ENCODE measurements around the gene MBD3. TPM values are rescaled to one million over a fixed set of nuclear protein-coding genes. Genes with fewer than 3 reads are reported as not detected.
A peak's percentile ranks its signal among the peaks of the same experiment; 100 is the strongest.

MBD3 gene
- total RNA-seq, 4 donors from 2014 or later: 71.1 to 100 (median 78.3) TPM

- no peak for ATAC-seq (ENCODE audit: low FRiP score)
- TF ChIP-seq, protein P1, sequence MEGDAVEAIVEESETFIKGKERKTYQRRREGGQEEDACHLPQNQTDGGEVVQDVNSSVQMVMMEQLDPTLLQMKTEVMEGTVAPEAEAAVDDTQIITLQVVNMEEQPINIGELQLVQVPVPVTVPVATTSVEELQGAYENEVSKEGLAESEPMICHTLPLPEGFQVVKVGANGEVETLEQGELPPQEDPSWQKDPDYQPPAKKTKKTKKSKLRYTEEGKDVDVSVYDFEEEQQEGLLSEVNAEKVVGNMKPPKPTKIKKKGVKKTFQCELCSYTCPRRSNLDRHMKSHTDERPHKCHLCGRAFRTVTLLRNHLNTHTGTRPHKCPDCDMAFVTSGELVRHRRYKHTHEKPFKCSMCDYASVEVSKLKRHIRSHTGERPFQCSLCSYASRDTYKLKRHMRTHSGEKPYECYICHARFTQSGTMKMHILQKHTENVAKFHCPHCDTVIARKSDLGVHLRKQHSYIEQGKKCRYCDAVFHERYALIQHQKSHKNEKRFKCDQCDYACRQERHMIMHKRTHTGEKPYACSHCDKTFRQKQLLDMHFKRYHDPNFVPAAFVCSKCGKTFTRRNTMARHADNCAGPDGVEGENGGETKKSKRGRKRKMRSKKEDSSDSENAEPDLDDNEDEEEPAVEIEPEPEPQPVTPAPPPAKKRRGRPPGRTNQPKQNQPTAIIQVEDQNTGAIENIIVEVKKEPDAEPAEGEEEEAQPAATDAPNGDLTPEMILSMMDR (IDR thresholded peaks at IDR 0.05): no peak
- DNase-seq (ENCODE audit: low spot score): no peak
Measured at GRCh38 chr19:1572795-1573194, 19.9 kb downstream of the MBD3 start.

DNA sequence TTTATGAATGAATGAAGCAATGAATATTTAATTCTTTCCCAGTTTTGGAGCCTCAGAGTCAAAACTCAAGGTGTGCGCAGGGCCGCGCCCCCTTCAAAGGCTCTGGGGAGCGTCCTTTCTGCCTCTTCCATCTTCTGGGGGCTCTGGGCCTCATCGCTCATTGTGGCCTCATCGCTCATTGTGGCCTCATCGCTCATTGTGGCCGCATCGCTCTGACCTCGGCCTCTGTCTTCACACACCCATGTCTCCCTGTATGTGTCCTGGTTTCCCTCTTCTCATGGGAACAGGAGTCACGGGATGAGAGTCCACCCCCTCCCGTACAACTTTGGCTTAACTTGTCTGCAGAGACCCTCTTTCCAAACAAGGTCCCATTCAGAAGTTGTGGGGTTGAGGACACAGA, 21.3 kb downstream of the MBD3 start:
- TF ChIP-seq, protein P1 (IDR thresholded peaks at IDR 0.05): no peak
- ATAC-seq (ENCODE audit: low FRiP score) (no peak), DNase-seq (ENCODE audit: low spot score) (no peak)

DNA sequence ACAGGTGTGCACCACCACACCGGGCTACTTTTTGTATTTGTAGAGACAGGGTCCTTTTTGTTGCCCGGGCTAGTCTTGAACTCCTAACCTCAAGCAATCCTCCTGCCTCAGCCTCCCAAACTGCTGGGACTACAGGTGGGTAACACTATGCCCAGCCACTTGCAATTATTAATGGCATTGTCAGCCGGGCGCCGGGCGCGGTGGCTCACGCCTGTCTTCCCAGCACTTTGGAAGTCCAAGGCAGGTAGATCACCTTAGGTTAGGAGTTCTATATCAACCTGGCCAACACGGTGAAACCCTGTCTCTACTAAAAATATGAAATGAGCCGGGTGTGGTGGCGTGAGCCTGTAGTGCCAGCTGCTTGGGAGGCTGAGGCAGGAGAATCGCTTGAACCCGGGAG, 21.8 kb downstream of the MBD3 start:
- TF ChIP-seq, protein P1 (IDR thresholded peaks at IDR 0.05): no peak
- DNase-seq (ENCODE audit: low spot score): no peak
- ATAC-seq (ENCODE audit: low FRiP score): no peak

- DNase-seq (ENCODE audit: low spot score) (no peak), ATAC-seq (ENCODE audit: low FRiP score) (no peak)
- TF ChIP-seq, protein P1 (IDR thresholded peaks at IDR 0.05): no peak
Measured at GRCh38 chr19:1569997-1570396, 22.7 kb downstream of the MBD3 start.

DNA sequence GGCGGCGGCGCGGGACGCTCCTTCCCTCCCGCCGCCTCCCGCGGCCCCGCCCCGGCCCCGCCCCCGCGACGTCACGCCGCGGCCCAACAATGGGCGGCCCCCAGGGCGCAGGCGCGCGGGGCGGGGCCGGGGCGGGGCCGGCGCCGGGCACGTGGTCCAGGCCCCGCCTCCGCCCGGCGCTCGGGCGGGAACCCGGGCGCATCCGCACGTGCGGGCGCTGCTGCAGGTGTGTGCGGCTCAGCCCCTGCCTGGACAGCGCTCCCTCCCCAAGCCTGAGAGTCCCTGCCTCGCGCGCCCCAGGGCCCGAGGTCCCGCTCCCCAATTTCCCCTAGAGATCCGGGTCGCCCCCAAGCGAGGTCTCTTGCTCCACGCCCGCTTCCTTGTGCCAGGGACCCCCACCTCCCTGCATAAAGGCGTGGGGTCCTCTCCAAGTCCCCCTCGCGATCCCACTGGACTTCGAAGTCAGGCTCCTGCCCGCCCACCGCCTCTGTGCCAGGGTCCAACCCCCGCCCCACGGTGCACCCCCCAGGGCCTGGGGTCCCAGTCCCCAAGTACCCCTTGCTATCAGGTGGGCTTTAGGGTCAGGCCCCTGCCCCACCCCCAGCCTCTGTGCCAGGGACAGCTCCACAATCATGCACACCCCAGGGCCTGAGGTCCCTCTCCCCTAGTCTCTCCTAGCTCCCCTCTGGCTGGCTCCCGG, 24.2 kb downstream of the MBD3 start, which contains the start of gene MEX3D:
Gene MEX3D (minus strand): TSS at position 6 of the 700 bp plus-strand sequence. CDS start 267 bp downstream, outside the sequence.
- DNase-seq (ENCODE audit: low spot score): peak; percentile 43
- peak; percentile 75 for ATAC-seq (ENCODE audit: low FRiP score)
- TF ChIP-seq, protein P1 (IDR thresholded peaks at IDR 0.05): no peak

DNA sequence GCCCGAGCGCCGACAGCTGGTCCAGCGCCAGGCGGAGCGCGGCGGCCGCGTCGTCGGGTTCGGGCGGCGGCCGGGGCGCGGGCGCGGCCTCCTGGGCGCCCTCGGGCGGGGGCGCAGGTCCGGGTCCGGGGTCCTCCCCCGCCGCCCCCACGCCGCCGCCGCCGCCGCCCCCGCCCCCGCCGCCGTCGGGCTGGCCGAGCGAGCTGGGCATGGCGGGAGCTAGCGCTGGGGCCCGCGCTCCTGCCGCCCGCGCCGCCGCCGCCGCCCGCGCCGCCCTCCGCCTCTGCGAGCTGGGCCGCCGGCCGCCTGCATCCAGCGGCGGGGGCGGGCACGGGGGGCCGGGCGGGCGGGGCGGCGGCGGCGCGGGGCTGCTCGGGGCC, 24.8 kb downstream of the MBD3 start:
- ATAC-seq (ENCODE audit: low FRiP score): peak; percentile 1
- no peak for DNase-seq (ENCODE audit: low spot score)
- TF ChIP-seq, protein P1 (IDR thresholded peaks at IDR 0.05): no peak

All from omental fat pad (tissue), 4 donors.